GM21786 (cell line): ENCODE data around the gene HSD17B3.
"Not testable (repeated sequence)": the region's sequence is repeated elsewhere in the genome, so short reads cannot be mapped to it uniquely, and the experiment has no call there.

ENCODE experiments used
- ATAC-seq: cut with Tn5 transposase; IDR thresholded peaks from one replicate; pipeline ENCODE4 v1.9.1; 2021; ENCODE audit not compliant: unreplicated experiment

Gene HSD17B3

DNA sequence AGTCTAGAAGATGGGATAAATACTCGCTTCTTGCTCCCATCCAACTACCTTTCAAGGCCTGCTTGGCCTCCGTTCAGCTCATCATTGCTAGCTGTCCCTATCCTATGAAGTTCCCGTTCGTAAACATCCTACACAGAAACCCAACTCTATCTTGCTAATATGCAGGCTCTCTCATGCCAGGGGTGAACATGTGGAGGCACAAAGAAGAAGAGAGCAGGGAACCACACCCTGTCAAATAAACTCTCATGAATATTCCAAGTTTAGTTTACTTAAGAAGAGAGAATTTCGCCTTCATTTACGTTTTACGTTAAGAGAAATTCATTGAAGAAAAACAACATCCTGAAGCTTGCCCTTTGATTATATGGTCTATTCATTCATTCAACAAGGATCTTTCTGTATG lies 7.9 kb upstream of the HSD17B3 start:
- ATAC-seq: no peak

DNA sequence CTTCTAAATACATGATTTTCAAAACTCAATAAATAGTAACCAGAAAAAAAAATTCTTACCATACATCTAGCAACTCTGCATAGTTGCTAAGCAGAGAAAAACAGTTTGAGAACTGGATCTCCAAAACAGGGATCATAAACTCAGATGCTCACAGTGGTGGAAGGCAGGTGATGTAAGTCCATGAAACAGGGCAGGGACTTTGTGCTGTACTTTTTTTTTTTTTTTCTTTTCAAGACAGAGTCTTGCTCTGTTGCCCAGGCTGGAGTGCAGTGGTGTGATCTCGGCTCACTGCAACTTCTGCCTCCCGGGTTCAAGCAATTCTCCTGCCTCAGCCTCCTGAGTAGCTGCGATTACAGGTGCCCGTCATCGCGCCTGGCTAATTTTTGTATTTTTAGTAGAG lies 5.0 kb upstream of the HSD17B3 start:
- not testable (repeated sequence) for ATAC-seq

DNA sequence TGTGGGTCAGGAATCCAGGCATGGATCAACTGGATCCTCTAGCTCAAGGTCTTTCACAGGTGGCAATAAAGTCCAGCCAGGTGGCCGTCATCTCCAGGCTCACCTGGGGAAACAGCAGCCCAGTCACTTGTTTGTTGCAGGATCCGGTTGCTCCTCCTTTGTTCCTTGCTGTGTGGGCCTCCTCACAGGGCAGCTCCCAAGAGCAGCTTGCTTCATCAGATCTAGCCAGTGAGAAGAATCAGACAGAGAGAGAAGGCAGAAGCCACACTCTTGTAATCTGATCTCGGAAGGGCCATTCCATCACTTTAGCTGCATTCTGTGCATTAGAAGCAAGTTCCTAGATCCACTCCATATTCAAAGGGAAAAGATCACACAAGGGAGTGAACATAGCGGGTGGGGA lies 3.2 kb upstream of the HSD17B3 start:
- ATAC-seq: no peak

DNA sequence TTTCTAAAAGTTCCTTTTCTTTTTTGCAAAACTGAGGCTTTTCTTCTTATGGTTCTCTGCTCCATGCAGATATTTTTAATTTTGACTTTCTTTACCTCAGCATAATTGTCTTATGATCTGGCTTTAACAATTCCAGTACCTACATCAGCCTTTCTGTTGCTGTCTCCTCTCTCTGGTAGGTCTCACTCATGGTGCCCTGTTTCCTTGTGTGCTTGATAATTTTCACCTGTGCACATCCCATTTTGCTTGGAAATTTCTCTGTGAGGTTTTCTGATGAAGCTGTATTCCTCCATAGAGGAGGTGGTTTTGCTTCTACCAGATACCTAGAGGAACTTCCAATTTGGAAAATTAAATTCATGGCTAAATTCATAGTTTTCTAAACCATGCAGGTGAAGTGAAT lies 2.3 kb upstream of the HSD17B3 start:
- ATAC-seq: no peak

DNA sequence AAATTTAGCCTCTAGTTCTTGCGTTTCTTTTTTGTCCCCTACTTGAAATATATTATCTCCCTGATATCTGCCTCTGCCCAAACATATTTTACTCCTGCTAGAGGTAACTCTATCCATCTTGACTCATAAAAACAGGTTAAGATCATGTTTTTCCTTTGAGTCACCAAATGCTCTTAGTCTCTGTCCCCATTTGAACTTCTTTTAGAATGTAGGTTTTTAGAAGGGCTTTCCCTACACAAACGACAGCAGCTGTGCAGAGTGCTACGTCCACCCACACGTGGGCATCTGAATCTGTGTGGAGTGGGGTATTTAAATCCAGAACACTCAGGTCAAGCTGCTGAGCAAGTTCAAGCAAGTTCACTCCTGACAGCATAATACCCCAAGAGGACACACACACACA lies 2.2 kb downstream of the HSD17B3 start:
- no peak for ATAC-seq

DNA sequence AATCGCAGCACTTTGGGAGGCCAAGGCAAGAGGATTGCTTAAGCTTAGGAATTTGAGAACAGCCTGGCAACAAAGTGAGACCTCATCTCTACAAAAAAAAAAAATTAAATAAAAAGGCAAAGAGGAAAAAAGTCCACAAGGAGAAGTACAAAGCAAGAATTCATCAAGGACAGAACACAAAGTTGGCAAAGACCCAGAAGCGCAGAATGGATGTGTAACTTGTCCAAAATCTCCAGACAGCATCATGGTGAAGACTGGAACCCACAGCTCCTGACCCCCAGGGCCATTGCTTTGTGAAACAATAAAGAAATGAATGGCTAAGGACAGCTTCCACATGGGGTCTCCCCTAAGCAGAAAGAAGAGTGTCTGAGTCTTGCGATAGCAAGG lies 7.8 kb downstream of the HSD17B3 start:
- ATAC-seq: no peak

DNA sequence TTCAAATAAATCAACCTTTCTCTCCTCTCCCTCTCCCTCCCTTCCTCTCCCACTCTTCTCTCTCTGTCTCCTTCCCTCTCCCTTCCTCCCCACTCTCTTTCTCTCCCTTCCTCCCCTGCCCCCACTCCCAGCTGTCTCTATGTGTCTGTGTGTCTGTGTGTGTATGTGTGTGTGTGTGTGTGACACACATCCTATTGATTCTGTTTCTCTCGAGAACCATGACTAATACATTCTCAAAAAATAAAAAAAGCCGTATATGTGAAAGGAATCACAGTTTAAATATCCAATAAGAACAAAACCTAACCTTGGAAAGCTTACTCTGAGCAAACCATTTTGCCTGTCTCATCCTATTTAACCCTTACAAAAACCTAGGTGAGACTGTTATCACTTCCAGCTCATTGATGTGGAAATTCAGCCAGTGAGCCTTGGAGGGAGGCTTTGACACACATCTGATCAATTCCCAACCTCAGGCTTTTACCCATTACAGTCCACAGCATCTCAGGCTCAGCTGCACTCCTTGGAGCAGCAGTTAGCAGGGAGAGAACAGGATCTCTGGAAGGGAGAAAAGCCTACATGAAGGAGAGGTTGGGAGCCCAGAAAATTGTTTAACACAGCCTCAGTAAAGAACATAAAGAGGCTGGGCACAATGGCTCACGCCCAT lies 8.3 kb downstream of the HSD17B3 start:
- no peak for ATAC-seq

DNA sequence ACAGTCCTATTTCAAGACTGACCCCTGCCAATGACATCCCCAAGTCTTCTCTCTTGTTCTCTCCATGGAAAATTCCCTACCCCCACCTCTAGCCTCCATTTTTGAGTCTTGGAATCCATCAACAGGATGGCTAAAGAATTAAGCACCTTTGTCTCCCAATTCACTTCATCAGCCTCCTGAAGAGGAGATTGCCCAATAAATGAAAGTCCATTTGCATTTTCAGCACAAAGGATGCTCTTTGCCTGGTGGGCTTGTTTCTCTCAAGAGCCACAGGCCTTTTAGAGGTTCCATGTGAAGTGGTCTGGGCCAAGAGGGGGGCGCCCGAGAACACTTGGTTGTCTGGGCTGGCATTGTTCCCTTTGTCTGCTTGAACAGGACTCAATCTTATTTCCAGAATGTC lies 12.6 kb downstream of the HSD17B3 start:
- ATAC-seq: no peak

DNA sequence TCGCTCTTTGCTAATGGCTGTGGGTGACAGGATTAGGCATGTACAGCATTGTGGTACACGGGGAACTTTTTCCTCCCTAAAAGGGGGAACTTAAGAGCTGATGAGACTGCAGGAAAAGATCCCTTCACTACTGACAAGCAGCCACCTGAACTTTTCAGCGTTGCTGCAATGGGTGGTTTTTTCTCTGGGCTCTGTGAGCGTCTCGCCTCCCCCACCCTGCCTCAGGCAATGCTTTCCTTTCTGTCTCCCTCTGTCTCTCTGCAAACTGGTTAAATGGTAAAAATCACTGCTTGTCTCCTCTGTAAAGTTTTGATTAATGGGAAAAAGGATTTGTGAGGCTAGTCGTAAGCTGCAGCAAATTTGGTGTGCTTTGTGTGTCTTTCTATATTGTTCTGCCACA lies 20.3 kb downstream of the HSD17B3 start:
- no peak for ATAC-seq

DNA sequence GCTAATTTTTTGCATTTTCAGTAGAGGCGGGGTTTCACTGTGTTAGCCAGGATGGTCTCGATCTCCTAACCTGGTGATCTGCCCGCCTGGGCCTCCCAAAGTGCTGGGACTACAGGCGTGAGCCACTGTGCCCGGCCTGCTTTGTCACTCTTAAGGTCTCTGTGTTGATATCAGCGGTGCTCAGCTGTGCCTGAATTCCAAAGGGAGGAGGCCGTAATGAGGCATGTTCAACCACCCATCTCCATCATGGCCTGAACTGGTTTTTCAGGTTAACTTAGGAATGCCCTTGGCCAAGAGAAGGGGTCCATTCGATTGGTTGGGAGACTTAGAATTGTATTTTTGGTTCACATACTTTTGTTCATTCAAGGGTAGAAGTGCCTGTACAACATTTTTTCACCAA lies 22.0 kb downstream of the HSD17B3 start:
- ATAC-seq: no peak

DNA sequence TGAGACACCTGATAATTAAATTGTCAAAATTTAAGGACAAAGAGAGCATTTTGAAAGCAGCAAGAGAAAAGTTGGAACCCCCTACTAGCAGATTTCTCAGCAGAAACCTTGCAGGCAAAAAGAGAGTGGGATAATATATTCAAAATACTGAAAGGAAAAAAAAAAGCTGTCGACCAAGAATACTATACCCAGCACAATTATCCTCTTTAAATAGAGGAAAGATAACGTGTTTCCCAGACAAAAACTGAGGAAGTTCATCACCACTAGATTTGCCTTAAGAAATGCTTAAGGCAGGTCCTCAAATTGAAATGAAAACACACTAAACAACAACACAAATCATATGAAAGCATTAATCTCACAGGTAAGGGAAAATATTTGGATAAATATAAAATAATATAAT lies 27.0 kb downstream of the HSD17B3 start:
- no peak for ATAC-seq

DNA sequence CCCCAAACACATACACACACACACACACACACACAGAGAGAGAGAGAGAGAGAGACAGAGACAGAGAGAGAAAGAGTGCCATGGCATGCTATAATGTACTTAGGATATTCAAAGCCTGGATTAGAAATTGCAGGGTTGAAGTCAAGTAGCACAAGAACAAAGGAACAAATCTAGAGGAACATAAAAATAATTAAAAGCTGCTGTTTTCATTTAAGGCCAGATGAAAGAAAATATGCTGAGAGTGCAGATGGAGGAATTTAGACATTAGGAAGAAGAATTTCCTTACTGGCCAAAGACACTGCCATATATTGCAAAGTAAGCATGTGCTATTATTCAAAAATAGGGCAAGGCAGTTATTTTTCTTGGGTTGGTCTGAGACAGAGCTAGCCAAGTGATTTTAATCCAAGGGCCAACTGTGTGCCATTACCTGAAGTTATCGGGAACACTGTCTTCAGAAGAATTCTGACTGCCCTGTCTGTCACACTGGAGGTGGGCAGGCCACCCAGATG lies 31.7 kb downstream of the HSD17B3 start:
- no peak for ATAC-seq

DNA sequence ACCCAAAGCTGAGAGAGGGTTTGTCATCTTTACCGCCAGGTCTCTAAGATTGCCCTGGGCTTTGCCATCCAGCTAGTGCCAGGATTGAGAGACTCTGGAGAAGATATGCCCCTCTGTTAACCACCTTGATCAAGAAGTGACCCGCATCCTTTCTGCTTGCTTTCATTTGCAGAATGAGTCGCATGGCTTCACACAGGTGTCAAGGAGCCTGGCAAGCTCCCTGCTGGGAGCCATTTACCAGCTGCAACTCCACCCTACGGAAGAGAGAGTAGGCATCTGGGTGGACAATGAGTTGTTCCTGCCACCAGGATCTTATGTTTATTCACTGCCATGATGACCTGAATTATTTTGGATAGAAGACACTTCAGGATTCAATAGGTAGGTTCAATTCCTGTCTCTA lies 43.0 kb downstream of the HSD17B3 start:
- no peak for ATAC-seq

DNA sequence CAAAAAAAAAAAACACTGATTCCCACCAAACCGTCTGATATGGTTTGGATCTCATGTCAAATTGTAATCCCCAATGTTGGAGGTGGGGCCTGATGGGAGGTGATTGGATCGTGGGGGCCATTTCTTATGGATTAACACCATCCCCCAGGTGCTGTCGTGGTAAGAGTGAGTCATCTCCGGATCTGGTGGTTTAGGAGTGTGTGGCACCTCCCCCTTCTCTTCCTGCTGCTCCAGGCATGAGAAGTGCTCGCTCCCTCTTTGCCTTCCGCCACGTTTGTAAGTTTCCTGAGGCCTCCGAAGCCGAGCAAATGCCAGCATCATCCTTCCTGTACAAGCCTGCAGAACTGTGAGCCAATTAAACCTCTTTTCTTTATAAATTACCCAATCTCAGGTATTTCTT lies 45.2 kb downstream of the HSD17B3 start:
- ATAC-seq: no peak

DNA sequence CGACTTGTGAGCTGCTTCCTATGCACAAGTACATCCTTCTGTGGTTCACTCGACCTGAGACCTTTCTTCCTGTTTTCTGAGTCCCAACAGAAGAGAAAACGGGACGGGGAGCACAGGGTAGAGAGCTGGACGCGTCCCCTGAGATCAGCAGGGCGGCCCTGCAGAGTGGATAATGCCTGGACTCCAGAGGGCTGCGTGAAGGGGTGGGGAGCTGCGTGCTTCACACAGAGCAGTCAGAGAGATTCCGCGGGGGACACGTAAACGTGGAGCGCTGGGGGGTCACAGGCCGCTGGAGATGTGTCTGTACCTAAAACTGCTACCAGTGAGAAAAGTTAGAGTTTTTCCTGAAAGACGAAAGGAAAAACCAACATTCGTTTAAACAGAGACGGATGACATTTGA lies 46.3 kb downstream of the HSD17B3 start:
- ATAC-seq: no peak

DNA sequence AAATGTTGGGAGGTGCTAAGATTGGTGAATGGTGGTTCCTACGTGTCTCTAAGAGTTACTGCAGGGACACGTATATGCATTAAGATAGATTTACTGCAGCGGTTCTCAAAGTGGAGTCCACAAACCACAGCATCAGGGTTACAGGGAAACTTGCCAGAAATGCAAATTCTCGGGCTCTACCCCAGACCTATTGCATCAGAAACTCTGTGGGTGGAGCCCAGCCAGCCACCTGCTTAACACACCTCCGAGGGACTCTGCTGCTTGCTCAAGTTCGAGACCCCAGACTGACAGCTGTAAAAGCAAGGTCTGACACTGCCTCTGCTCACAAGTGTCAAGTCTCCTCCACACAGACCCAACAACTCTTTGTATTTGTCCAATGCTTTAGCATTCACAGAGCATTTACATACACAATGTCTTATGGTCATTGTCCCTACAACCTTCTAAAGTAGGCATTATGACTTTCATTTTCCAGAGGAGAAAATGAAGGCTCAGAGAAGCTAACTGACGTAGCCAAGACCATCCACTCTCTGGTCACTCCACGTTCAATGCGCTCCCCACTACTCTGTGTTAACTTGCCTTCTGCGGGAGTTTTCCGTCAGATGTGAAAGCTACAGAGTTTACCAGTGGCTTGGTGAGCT lies 48.8 kb downstream of the HSD17B3 start:
- no peak for ATAC-seq

DNA sequence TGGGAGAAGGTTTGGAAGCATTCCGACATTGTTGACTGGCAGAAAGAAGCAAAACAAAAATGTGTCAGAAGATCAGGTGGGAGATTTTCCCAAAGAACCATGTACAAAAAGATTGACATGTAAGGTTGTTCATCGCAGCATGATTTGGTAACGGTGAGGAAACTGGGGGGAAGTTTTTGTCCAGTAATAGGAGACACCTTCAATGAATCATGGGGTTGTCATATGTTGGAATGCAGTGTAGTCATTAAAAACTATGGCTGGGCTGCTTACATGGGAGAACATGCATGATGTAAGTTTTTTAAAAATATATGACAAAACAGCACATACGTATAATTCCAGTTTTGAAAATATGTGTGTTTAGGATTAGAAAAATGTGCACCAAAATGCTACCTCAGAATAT lies 50.5 kb downstream of the HSD17B3 start:
- ATAC-seq: no peak

DNA sequence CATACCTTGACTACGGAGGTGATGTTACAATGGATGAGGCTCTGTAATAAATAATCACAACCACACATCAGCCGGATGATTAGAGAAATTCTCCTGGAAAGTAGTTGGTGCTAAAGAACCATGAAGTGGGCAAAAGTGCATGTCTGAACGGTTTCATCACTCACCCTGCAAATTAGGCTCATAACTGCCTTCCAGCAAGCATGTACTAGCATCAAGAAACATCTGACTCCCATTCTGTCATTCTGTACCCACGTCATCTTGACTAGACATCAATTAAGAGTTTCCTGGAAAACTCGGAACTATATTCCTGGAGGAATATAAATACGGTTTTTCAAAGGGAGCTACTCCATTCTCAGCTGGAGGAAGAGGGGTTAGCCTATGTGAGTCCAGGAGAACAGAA lies 52.2 kb downstream of the HSD17B3 start:
- ATAC-seq: no peak

DNA sequence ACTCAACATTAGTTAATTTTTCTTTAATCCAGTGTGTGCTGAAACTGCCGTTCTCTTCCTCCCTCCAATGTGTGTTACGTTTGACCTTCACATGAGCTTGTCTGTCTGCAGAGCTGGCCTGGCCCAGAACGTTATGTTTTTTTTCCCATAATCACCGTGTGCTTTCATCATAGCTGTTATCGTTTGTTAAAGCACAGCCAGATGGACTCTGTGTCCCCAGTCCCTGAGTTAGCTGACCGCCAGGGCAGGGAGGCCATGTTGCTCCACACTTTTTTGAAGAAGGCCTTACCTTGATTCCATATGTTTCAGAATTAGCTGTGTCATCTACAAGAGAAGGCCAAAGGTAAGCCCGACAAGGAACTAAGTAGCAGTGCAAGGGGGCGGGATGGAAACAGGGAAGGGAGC lies 55.7 kb downstream of the HSD17B3 start:
- ATAC-seq: no peak

DNA sequence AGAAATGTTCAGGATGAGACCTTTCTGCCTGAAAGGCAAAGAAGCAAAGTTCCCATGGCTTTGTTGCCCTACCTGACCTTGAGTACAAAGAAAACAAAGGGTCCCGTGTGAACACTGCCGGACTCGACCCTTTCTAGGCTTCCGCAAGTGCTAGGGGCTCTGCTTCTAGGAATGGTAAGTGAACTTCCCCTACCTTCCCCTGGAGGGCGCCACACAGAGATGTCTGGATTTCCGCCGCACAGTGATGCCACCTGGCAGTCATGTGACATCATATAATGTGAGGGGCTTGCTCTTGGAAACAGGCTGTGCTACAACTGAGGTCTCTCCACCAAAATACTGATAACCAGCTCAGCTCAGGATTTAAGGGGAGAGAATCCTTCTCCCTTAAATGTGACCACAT lies 56.6 kb downstream of the HSD17B3 start:
- ATAC-seq: no peak

DNA sequence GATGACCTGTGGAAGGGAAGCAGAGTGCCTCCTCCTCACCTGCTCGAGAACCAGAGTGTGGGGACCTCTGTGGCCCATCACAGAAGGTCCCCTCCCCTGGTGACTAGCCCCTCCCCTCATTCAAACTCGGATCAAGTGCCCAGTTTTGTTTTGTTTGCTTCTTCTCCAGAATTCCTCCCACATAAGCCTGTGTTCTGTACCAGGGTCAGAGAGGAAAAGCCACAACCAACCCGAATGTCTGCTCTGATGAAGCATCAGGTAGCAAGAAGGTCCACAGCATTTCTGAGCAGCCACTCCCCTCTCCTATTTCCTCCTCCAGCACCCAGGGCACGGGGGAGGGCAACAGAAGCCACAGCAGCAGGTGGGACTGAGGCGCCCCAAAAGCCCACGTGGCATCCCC lies 58.2 kb downstream of the HSD17B3 start:
- ATAC-seq: no peak

DNA sequence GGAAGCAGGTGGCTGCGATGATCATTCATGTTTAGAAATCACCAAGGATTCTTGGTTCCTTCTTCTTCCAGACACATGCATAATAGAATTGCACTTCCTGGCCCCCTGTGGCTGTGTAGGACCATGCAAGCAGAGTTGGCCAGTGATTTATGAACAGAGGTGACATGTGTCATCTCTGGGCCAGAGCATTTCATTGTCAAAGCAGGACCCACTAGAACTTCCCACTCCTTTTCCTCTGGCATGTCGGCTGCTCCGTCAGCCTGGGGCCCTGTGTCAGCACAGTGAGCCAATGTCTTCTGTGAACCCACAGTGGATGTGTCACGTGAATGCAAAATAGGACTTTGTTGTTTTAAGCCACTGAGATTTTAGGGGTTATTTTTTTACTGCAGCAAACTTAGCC lies 59.2 kb downstream of the HSD17B3 start:
- ATAC-seq: no peak

DNA sequence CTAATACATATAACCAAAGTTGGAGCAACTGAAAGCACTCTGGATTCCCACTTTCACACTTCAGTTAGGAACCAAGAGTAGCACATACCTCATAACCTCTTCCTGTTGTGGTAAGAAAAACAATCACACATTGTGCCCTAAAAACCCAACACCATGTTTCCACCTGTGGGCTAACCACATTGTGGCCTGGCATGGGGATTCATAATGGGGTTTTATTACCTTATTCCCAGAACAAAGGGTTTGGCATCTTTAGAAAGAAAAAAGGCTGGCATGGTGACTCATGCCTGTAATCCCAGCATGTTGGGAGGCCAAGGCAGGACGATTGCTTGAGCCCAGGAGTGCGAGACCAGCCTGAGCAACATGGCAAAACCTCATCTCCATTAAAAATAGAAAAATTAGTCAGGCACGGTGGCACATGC lies 60.6 kb downstream of the HSD17B3 start:
- peak; percentile 74 for ATAC-seq
